ENCODE measurements around the gene ZNF618.

DNA sequence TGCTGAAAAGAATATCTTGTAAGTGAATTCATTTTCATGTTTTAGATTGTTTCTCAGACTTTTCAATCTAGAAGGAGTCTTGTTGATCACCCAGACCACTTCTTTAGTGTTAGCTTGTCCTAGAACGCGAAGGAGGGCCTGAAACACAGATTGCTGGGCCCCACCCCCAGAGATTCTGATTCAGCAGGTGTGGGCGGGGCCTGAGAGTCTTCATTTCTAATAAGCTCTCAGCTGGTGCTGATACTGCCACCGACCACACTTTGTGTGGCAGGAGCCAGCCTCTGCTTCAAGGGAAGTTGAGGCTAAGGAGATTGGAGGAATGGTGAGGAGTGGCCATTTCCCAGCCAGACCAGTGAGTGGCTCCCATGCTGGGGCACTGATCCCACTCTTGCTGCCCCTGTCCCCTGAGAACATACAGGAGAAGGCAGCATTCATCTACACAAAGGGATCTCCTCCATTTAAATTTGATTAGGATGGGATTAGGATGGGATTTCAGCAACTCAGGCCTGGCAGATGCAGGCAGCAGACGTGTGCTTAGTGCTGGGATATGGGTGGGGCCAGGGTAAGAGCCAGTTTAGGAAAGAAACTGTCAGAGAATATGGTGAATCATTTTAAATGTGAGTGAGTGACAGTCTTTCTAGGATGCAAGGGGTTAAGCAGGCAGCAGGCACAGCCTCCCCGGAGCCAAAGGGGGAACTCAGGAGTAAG lies 35.9 kb downstream of the ZNF618 start:
- TF ChIP-seq EZH2phosphoT487 (IDR thresholded peaks at IDR 0.05; ENCODE audit: low read depth, severe bottlenecking, unreplicated experiment), result no peak
- TF ChIP-seq CTCF (IDR thresholded peaks at IDR 0.05; ENCODE audit: poor library complexity), result no peak
